PC-3 (cell line): ENCODE data around the gene HNRNPH2. TPM values are rescaled to one million over a fixed set of nuclear protein-coding genes. Genes with fewer than 3 reads are reported as not detected.

ENCODE experiments used
- ATAC-seq: fragments of 200-7000 bp; cut with Tn5 transposase; 2 replicates; pipeline ENCODE4 v1.9.1; 2020; ENCODE audit warnings: mild to moderate bottlenecking, moderate library complexity
- BruUV-seq: library from RNA; stranded (reverse); fragments of 400-500 nt; replicated peaks from 2 replicates; lab custom pipeline; 2021; lab: Mats Ljungman, UMichigan
- CTCF ChIA-PET: fragments of 300-600 bp; sonication (Branson Sonifier 250); formaldehyde crosslinking; loops from one replicate; lab custom pipeline; 2022; ENCODE audit warnings: antibody characterized with exemption; lab: Charles Lee
- POLR2A ChIA-PET: fragments of 300-600 bp; sonication (Branson Sonifier 250); formaldehyde crosslinking; loops from one replicate; lab custom pipeline; 2022; ENCODE audit warnings: antibody characterized with exemption; ENCODE audit not compliant: unreplicated experiment; lab: Charles Lee
- DNase-seq: peaks from one replicate; pipeline ENCODE4 v3.0.0-alpha.2; 2015
- H2AFZ ChIP-seq: fragments of 300-600 bp; sonication (generic); 2 replicates; pipeline ENCODE4 v1.6.0; 2016; ENCODE audit warnings: antibody characterized with exemption, low read length
- H3F3A ChIP-seq: fragments of 300-600 bp; sonication (generic); one replicate; pipeline ENCODE4 v1.6.0; 2017; ENCODE audit warnings: antibody characterized with exemption, low read length, control low read depth, mild to moderate bottlenecking; ENCODE audit not compliant: unreplicated experiment
- H3K27ac ChIP-seq: fragments of 300-600 bp; sonication (generic); 2 replicates; pipeline ENCODE4 v1.5.1; 2016; ENCODE audit warnings: mild to moderate bottlenecking, low read length
- H3K27me3 ChIP-seq: fragments of 300-600 bp; sonication (generic); 2 replicates; pipeline ENCODE4 v1.6.1; 2016; ENCODE audit warnings: low read length, mixed read lengths
- H3K36me3 ChIP-seq: fragments of 300-600 bp; sonication (generic); 2 replicates; pipeline ENCODE4 v1.6.1; 2016; ENCODE audit warnings: low read depth, mixed run types, low read length, mixed read lengths
- H3K4me1 ChIP-seq: fragments of 300-600 bp; sonication (generic); 2 replicates; pipeline ENCODE4 v1.5.1; 2016; ENCODE audit warnings: low read length; ENCODE audit not compliant: insufficient read depth
- H3K4me2 ChIP-seq: fragments of 300-600 bp; sonication (generic); 2 replicates; pipeline ENCODE4 v1.6.0; 2016; ENCODE audit warnings: low read length
- H3K4me3 ChIP-seq: fragments of 300-600 bp; sonication (generic); 2 replicates; pipeline ENCODE4 v1.5.1; 2016; ENCODE audit warnings: mild to moderate bottlenecking, low read length, mixed read lengths
- H3K79me2 ChIP-seq: fragments of 300-600 bp; sonication (generic); 2 replicates; pipeline ENCODE4 v1.6.1; 2017; ENCODE audit warnings: low read length, mixed read lengths
- H3K9ac ChIP-seq: fragments of 300-600 bp; sonication (generic); 2 replicates; pipeline ENCODE4 v1.6.0; 2016; ENCODE audit warnings: mild to moderate bottlenecking, low read length
- H3K9me2 ChIP-seq: fragments of 300-600 bp; sonication (generic); replicated peaks from 2 replicates; pipeline ENCODE4 v1.6.1; 2016; ENCODE audit warnings: mixed run types, low read length, mixed read lengths
- H3K9me3 ChIP-seq: fragments of 300-600 bp; sonication (generic); 2 replicates; pipeline ENCODE4 v1.6.1; 2016; ENCODE audit warnings: low read length, mixed read lengths
- H4K20me1 ChIP-seq: fragments of 300-600 bp; sonication (generic); 2 replicates; pipeline ENCODE4 v1.6.1; 2016; ENCODE audit warnings: low read length, mixed read lengths
- EZH2 ChIP-seq: fragments of 300-600 bp; sonication (generic); IDR thresholded peaks from one replicate; pipeline ENCODE4 v1.6.1; 2017; ENCODE audit warnings: antibody characterized with exemption, mild to moderate bottlenecking, low read length; ENCODE audit not compliant: unreplicated experiment
- EZH2phosphoT487 ChIP-seq: fragments of 300-600 bp; sonication (generic); IDR thresholded peaks from 2 replicates; pipeline ENCODE4 v1.6.1; 2018; ENCODE audit warnings: mild to moderate bottlenecking, antibody characterized with exemption, low read length, borderline replicate concordance
- intact Hi-C: fragments of 100-400 bp; cut with micrococcal nuclease; formaldehyde crosslinking; loops from 2 replicates; pipeline ENCODE4 v1.9.0; 2023
- total RNA-seq: library from RNA; depleted of rRNA; stranded (reverse); fragments of >200 nt; gene quantifications from 2 replicates; pipeline ENCODE4 v1.2.3, GENCODE V29; 2014
- TF ChIP-seq, protein P1 (sequence below): fragments of 300-600 bp; sonication (generic); conservative IDR thresholded peaks from 2 replicates; pipeline ENCODE4 v1.5.1; 2017; ENCODE audit warnings: antibody characterized with exemption, low read depth, mild to moderate bottlenecking, low read length

HNRNPH2 gene
- total RNA-seq, 1 experiment from 2014 or later = 54.8 TPM

DNA sequence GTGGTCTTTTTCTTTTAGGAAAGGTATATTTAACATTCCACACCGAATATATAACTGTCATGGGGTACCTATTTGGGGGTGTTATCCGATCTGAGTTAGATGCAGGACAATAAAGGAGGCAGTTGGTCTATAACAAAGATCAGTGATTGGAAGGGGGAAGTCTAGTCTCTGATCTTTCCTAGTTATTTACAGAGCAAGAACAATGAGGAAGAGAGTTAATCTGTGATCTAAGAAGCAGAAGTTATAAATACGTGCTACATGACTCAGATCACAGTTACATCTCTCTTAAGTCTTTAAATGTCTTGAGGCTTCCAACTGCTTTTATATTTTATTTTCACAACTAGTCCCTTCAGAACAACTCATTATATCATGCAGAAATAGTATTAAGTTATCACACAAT is 44.0 kb downstream of the HNRNPH2 start:
- TF ChIP-seq, protein P1, sequence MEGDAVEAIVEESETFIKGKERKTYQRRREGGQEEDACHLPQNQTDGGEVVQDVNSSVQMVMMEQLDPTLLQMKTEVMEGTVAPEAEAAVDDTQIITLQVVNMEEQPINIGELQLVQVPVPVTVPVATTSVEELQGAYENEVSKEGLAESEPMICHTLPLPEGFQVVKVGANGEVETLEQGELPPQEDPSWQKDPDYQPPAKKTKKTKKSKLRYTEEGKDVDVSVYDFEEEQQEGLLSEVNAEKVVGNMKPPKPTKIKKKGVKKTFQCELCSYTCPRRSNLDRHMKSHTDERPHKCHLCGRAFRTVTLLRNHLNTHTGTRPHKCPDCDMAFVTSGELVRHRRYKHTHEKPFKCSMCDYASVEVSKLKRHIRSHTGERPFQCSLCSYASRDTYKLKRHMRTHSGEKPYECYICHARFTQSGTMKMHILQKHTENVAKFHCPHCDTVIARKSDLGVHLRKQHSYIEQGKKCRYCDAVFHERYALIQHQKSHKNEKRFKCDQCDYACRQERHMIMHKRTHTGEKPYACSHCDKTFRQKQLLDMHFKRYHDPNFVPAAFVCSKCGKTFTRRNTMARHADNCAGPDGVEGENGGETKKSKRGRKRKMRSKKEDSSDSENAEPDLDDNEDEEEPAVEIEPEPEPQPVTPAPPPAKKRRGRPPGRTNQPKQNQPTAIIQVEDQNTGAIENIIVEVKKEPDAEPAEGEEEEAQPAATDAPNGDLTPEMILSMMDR = no peak
- TF ChIP-seq EZH2 (no peak), EZH2phosphoT487 (no peak)

DNA sequence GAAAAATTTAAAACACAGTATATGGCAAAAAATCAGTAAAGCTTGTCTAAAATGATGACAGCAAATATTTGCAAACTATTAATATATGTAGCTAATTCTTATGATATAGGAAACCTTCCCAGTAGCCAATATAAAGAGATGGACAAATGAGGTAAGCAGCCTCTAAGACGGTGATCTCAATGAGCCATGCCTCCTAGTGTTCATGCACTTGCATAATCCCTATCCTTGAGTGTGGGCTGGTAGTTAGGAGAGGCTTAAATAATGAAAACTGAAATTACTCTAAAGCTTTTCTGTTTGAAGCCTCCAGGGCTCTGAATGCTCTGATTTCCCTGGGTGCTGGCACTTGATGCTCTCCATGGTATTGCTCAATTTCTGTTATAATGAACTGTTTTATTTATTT is 52.6 kb downstream of the HNRNPH2 start:
- Histone ChIP-seq H3K79me2 (no peaks in the 10 kb centered on the region), H3K36me3 (no peaks in the 10 kb centered on the region), H4K20me1 (no peaks in the 10 kb centered on the region), H3K9me2 (no peaks in the 10 kb centered on the region), H3K9me3 (no peaks in the 10 kb centered on the region), H3K4me3 (no peak overlapping the region), H3K27me3 (peaks cover 4% of the 10 kb centered on the region; the same call in 1 of the 2 replicates), H3K4me2 (no peak overlapping the region), H3K27ac (no peak overlapping the region), H2AFZ (no peak overlapping the region), H3K4me1 (no peaks in the 10 kb centered on the region), H3K9ac (no peak overlapping the region), H3F3A (no peaks in the 10 kb centered on the region)
- no TSS peak for BruUV-seq
- POLR2A ChIA-PET = no interaction called here
- DNase-seq (no peak), ATAC-seq (peak; percentile 46; the same call in 1 of the 2 replicates)
- CTCF ChIA-PET = no interaction called here
- TF ChIP-seq EZH2phosphoT487 (no peak), EZH2 (no peak)
- TF ChIP-seq, protein P1 = 0 out of 2 replicates have a peak, but pooled peaks have one; percentile 12
- intact Hi-C loops = loop anchor here (5.0 kb wide), 1 partner anchor 342 kb away; no protein-coding TSS in a partner anchor

More for the DNA sequence above, 44.0 kb downstream of the HNRNPH2 start:
- intact Hi-C loops = no loop called here
- Histone ChIP-seq H3K27ac (no peak overlapping the region), H3K27me3 (peaks cover under 1% of the 10 kb centered on the region; the same call in 1 of the 2 replicates), H3K4me2 (no peak overlapping the region), H3K79me2 (no peaks in the 10 kb centered on the region), H3K9ac (no peak overlapping the region), H4K20me1 (no peaks in the 10 kb centered on the region), H3K9me3 (no peaks in the 10 kb centered on the region), H3K4me3 (no peak overlapping the region), H3K4me1 (no peaks in the 10 kb centered on the region), H2AFZ (no peak overlapping the region), H3K9me2 (no peaks in the 10 kb centered on the region), H3K36me3 (no peaks in the 10 kb centered on the region), H3F3A (no peaks in the 10 kb centered on the region)
- CTCF ChIA-PET = no interaction called here
- POLR2A ChIA-PET = no interaction called here
- no TSS peak for BruUV-seq
- ATAC-seq (no peak), DNase-seq (no peak)

DNA sequence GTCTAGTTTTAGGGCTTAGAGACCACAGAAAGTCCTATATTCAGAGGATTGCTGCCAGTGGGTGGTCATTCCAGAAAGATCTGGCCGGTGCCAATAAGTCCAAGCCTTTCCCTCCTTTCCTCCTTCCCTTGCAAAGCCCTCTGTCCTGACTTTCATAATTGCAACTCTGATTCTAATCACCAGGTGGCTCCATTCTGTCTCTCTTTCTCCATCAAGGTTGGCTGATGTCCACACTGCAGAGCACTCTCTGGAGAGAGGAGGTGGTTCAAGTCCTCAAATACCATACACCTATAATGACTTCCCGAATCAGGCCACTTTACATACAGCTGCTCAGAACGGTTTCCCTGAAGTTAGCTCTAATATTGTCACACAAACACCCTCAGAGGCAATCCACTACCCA is 54.9 kb downstream of the HNRNPH2 start:
- intact Hi-C loops = loop anchor here (5.0 kb wide), 1 partner anchor 339 kb away; no protein-coding TSS in a partner anchor
- H4K20me1 ChIP-seq = no peaks in the 10 kb centered on the region
- H3F3A ChIP-seq = no peaks in the 10 kb centered on the region
- H3K4me3 ChIP-seq = no peak overlapping the region
- peak; percentile 62 for ATAC-seq
- no peaks in the 10 kb centered on the region for H3K79me2 ChIP-seq
- no peaks in the 10 kb centered on the region for H3K36me3 ChIP-seq
- no peaks in the 10 kb centered on the region for H3K9me2 ChIP-seq
- ChIA-PET POLR2A (no interaction called here), CTCF (no interaction called here)
- DNase-seq = peak; percentile 63
- BruUV-seq = no TSS peak
- no peak overlapping the region for H3K4me2 ChIP-seq
- no peak overlapping the region for H3K9ac ChIP-seq
- H3K4me1 ChIP-seq = no peaks in the 10 kb centered on the region
- H2AFZ ChIP-seq = no peak overlapping the region
- no peak overlapping the region for H3K27ac ChIP-seq
- H3K27me3 ChIP-seq = peaks cover 4% of the 10 kb centered on the region; the same call in 1 of the 2 replicates
- H3K9me3 ChIP-seq = no peaks in the 10 kb centered on the region
- TF ChIP-seq, protein P1 = peak; percentile 56
- no peak for TF ChIP-seq EZH2phosphoT487
